ENCODE measurements around the gene ZMYM4. TPM values are rescaled to one million over a fixed set of nuclear protein-coding genes. Genes with fewer than 3 reads are reported as not detected.

Gene ZMYM4
- total RNA-seq, 4 donors from 2014 or later: 19.7 to 84.9 (median 49.9) TPM

DNA sequence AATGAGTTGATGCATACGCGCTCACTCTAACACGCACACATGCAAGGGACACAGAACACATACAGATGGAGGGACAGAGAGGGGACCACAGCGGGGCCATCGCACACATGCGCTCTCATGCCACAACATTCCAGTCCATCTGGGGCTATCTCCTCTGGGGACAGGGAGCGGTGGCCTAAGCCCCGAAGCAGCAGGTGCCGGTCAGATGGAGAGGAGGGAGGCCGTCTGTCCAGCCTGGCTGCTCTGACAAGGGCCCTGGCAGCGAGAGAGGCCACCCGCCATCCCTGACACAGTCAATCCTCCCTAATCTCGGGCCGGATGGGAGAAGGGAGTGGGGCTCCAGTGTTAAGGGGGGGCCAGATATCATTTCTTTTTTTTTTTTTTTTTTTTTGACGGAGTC, 165.2 kb downstream of the ZMYM4 start:
- H3K4me1 ChIP-seq: no peaks in the 10 kb centered on the region
- no peak overlapping the region for H3K27ac ChIP-seq
- no peaks in the 10 kb centered on the region for H3K36me3 ChIP-seq
- no peak for DNase-seq
- no peak for TF ChIP-seq POLR2A (IDR thresholded peaks at IDR 0.05)
- TF ChIP-seq, protein P1, sequence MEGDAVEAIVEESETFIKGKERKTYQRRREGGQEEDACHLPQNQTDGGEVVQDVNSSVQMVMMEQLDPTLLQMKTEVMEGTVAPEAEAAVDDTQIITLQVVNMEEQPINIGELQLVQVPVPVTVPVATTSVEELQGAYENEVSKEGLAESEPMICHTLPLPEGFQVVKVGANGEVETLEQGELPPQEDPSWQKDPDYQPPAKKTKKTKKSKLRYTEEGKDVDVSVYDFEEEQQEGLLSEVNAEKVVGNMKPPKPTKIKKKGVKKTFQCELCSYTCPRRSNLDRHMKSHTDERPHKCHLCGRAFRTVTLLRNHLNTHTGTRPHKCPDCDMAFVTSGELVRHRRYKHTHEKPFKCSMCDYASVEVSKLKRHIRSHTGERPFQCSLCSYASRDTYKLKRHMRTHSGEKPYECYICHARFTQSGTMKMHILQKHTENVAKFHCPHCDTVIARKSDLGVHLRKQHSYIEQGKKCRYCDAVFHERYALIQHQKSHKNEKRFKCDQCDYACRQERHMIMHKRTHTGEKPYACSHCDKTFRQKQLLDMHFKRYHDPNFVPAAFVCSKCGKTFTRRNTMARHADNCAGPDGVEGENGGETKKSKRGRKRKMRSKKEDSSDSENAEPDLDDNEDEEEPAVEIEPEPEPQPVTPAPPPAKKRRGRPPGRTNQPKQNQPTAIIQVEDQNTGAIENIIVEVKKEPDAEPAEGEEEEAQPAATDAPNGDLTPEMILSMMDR (IDR thresholded peaks at IDR 0.05): no peak
- no peaks in the 10 kb centered on the region for H3K9me3 ChIP-seq
- intact Hi-C loops (cut with DNase I; ENCODE audit: low total_unique reads): no loop called here
- no peaks in the 10 kb centered on the region for H3K27me3 ChIP-seq
- H3K4me3 ChIP-seq: no peak overlapping the region

DNA sequence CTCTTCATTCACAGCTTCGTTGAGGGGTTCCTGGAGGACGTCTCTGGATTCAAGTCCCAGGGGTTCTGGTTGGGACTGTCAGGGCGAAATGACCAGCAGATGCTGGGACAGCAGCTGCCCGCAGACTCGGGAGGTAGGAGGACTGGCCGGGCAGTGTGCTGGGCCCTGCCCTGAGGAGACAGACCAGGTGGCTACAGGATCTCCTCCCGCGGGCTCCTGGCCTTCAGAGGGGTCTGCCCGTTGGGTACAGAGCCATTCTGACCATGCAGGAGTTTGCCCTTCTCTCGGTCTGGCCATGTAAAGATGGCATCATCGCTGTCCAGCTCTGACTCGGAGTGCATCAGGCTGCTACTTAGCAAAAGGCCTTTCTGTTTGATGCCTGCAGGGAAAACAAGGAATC, 166.2 kb downstream of the ZMYM4 start:
- H3K36me3 ChIP-seq: no peaks in the 10 kb centered on the region
- H3K4me3 ChIP-seq: no peak overlapping the region

DNA sequence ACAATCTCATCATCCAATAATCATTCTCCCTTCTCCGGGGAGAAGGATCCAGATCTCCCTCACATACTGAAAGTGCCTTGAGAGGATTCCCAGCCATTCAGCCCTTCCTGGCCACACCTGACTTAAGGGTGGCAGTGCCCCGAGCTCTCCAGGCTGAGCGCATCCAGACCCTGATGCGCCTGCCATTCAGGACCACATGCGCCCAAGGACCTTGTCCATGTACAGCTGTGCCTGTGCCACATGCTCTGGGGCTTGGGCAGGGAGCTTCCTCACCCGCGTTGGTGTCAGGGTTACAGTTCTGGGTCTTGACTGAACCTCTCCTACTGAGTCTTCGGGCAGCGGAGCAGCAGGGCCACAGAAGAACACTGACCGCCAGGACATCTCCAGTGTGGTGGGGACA, 167.6 kb downstream of the ZMYM4 start:
- no peak for DNase-seq
- Histone ChIP-seq H3K4me1 (no peaks in the 10 kb centered on the region), H3K27ac (no peak overlapping the region), H3K9me3 (no peaks in the 10 kb centered on the region), H3K27me3 (no peaks in the 10 kb centered on the region), H3K4me3 (no peak overlapping the region), H3K36me3 (no peaks in the 10 kb centered on the region)
- TF ChIP-seq, protein P1 (IDR thresholded peaks at IDR 0.05): no peak
- no peak for TF ChIP-seq POLR2A (IDR thresholded peaks at IDR 0.05)
- intact Hi-C loops (cut with DNase I; ENCODE audit: low total_unique reads): no loop called here

More for the DNA sequence above, 166.2 kb downstream of the ZMYM4 start:
- H3K9me3 ChIP-seq: no peaks in the 10 kb centered on the region
- no peak for TF ChIP-seq POLR2A (IDR thresholded peaks at IDR 0.05)
- TF ChIP-seq, protein P1 (IDR thresholded peaks at IDR 0.05): no peak
- DNase-seq: no peak
- H3K4me1 ChIP-seq: no peaks in the 10 kb centered on the region
- intact Hi-C loops (cut with DNase I; ENCODE audit: low total_unique reads): no loop called here
- no peaks in the 10 kb centered on the region for H3K27me3 ChIP-seq
- no peak overlapping the region for H3K27ac ChIP-seq

DNA sequence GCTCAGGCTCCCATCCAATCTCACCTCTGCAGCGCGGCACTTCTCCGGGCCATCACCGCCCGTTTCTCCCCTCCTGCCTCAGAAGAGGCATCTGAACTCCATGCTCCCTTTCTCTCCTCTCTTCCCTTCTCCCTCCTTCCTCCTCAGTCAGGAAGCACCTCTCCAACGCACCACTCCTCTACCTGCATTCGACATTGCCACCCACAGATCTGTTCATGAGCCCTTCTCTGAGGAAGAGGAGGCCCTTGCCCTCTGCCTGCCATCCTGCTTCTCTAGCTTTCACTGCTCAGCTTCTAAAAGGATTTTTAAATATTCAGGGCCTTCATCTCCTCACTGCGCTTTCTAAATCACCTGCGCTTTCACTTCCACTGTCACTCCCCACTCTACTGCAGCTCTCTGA, 168.7 kb downstream of the ZMYM4 start:
- H3K9me3 ChIP-seq: no peaks in the 10 kb centered on the region
- no peaks in the 10 kb centered on the region for H3K4me1 ChIP-seq
- H3K27me3 ChIP-seq: no peaks in the 10 kb centered on the region
- DNase-seq: no peak
- no peak overlapping the region for H3K4me3 ChIP-seq
- no peak overlapping the region for H3K27ac ChIP-seq
- intact Hi-C loops (cut with DNase I; ENCODE audit: low total_unique reads): no loop called here
- TF ChIP-seq, protein P1 (IDR thresholded peaks at IDR 0.05): no peak
- no peak for TF ChIP-seq POLR2A (IDR thresholded peaks at IDR 0.05)
- H3K36me3 ChIP-seq: no peaks in the 10 kb centered on the region

DNA sequence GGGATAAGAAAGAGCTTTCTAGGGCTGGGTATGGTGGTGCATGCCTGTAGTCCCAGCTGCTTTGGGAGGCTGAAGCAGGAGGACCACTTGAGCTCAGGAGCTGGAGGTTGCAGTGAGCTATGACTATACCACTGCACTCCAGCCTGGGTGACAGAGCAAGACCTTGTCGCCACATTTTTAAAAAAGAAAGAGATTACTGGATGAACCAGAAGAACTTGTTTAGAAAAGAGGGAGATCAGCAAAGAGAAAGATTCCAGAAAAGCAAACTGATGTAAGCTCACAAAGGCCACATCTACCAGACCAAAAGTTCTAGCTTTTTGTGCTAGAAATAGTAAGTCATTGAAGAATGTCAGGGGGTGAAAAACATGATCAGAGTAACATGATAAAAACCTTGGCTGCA, 171.1 kb downstream of the ZMYM4 start:
- no peak for TF ChIP-seq POLR2A (IDR thresholded peaks at IDR 0.05)
- TF ChIP-seq, protein P1 (IDR thresholded peaks at IDR 0.05): no peak
- Histone ChIP-seq H3K36me3 (no peaks in the 10 kb centered on the region), H3K4me1 (no peaks in the 10 kb centered on the region), H3K9me3 (no peaks in the 10 kb centered on the region), H3K27ac (no peak overlapping the region), H3K27me3 (no peaks in the 10 kb centered on the region), H3K4me3 (no peak overlapping the region)
- intact Hi-C loops (cut with DNase I; ENCODE audit: low total_unique reads): no loop called here
- DNase-seq: no peak
